WTC11 (cell line): Measurements from ENCODE around the gene ZNF491. TPM values are rescaled to one million over a fixed set of nuclear protein-coding genes. Genes with fewer than 3 reads are reported as not detected.
"Not testable (repeated sequence)": the region's sequence is repeated elsewhere in the genome, so short reads cannot be mapped to it uniquely, and the experiment has no call there.

ENCODE experiments used
- ATAC-seq: fragments of 200-7000 bp; cut with Tn5 transposase; 2 replicates; pipeline ENCODE4 v1.10.0; 2021; ENCODE audit warnings: mild to moderate bottlenecking, moderate library complexity
- CTCF ChIA-PET: fragments of 300-600 bp; sonication (Branson Sonifier 250); formaldehyde crosslinking; loops from one replicate; lab custom pipeline; 2021; ENCODE audit warnings: antibody characterized with exemption; lab: Charles Lee
- POLR2A ChIA-PET: fragments of 350-600 bp; sonication (Branson Sonifier 250); formaldehyde crosslinking; loops from one replicate; lab custom pipeline; 2021; ENCODE audit warnings: antibody characterized with exemption; lab: Charles Lee
- DNase-seq: peaks from one replicate; pipeline ENCODE4 v3.0.0; 2021; ENCODE audit warnings: low spot score
- H3K27ac Mint-ChIP-seq: 2 replicates; pipeline ENCODE4 v1.8.0; 2021; ENCODE audit warnings: mixed read lengths
- H3K27me3 Mint-ChIP-seq: 2 replicates; pipeline ENCODE4 v1.8.0; 2021; ENCODE audit warnings: low read depth, mild to moderate bottlenecking, moderate library complexity, mixed read lengths
- H3K36me3 Mint-ChIP-seq: 2 replicates; pipeline ENCODE4 v1.8.0; 2021; ENCODE audit warnings: mixed read lengths
- H3K4me1 Mint-ChIP-seq: 2 replicates; pipeline ENCODE4 v1.8.0; 2022; ENCODE audit warnings: mixed read lengths
- H3K4me3 Mint-ChIP-seq: 2 replicates; pipeline ENCODE4 v1.8.0; 2021; ENCODE audit warnings: mild to moderate bottlenecking, moderate library complexity, mixed read lengths
- H3K9me3 Mint-ChIP-seq: 2 replicates; pipeline ENCODE4 v1.8.0; 2021; ENCODE audit warnings: mixed read lengths
- CBFB ChIP-seq: sonication (generic); formaldehyde crosslinking; IDR thresholded peaks from 2 replicates; pipeline ENCODE4 v1.8.1; 2022; ENCODE audit warnings: mild to moderate bottlenecking, low read depth, missing genetic modification reagents
- E2F5 ChIP-seq: sonication (generic); formaldehyde crosslinking; IDR thresholded peaks from 2 replicates; pipeline ENCODE4 v1.8.1; 2022; ENCODE audit warnings: mild to moderate bottlenecking, moderate library complexity, missing genetic modification reagents
- ELF4 ChIP-seq: sonication (generic); formaldehyde crosslinking; IDR thresholded peaks from 2 replicates; pipeline ENCODE4 v1.8.1; 2022; ENCODE audit warnings: low read depth, mild to moderate bottlenecking, moderate library complexity, missing genetic modification reagents
- EMX1 ChIP-seq: fragments of 250-450 bp; sonication (Bioruptor Pico); IDR thresholded peaks from 2 replicates; pipeline ENCODE4 v1.8.0; 2021; ENCODE audit warnings: mild to moderate bottlenecking
- GRHL2 ChIP-seq: fragments of 250-450 bp; sonication (Bioruptor Pico); IDR thresholded peaks from 2 replicates; pipeline ENCODE4 v1.8.0; 2022; ENCODE audit warnings: mild to moderate bottlenecking, moderate library complexity; ENCODE audit not compliant: insufficient replicate concordance, severe bottlenecking
- GTF2I ChIP-seq: fragments of 250-450 bp; sonication (Bioruptor Pico); conservative IDR thresholded peaks from 2 replicates; pipeline ENCODE4 v1.4.0; 2021; ENCODE audit warnings: mild to moderate bottlenecking
- IRF2 ChIP-seq: sonication (generic); formaldehyde crosslinking; IDR thresholded peaks from 2 replicates; pipeline ENCODE4 v1.8.0; 2022; ENCODE audit warnings: low read depth, missing genetic modification reagents, borderline replicate concordance
- JUN ChIP-seq: sonication (generic); formaldehyde crosslinking; IDR thresholded peaks from 2 replicates; pipeline ENCODE4 v1.8.0; 2023; ENCODE audit warnings: mild to moderate bottlenecking, missing genetic modification reagents
- MXD4 ChIP-seq: fragments of 250-450 bp; sonication (Bioruptor Pico); IDR thresholded peaks from 2 replicates; pipeline ENCODE4 v1.8.0; 2021; ENCODE audit warnings: mild to moderate bottlenecking, moderate library complexity, borderline replicate concordance
- NFE2L1 ChIP-seq: sonication (generic); formaldehyde crosslinking; IDR thresholded peaks from 2 replicates; pipeline ENCODE4 v1.8.1; 2023; ENCODE audit warnings: missing genetic modification reagents
- NFYB ChIP-seq: sonication (generic); formaldehyde crosslinking; conservative IDR thresholded peaks from 2 replicates; pipeline ENCODE4 v1.8.0; 2022; ENCODE audit warnings: low read depth, missing genetic modification reagents
- PRRX2 ChIP-seq: fragments of 250-450 bp; sonication (Bioruptor Pico); IDR thresholded peaks from 2 replicates; pipeline ENCODE4 v1.8.0; 2021; ENCODE audit warnings: mild to moderate bottlenecking
- RELA ChIP-seq: sonication (generic); formaldehyde crosslinking; IDR thresholded peaks from 2 replicates; pipeline ENCODE4 v1.8.1; 2022; ENCODE audit warnings: missing genetic modification reagents, mild to moderate bottlenecking, borderline replicate concordance
- RORB ChIP-seq: fragments of 250-450 bp; sonication (Bioruptor Pico); IDR thresholded peaks from 2 replicates; pipeline ENCODE4 v1.9.0; 2021; ENCODE audit warnings: mild to moderate bottlenecking
- SMAD3 ChIP-seq: sonication (generic); formaldehyde crosslinking; IDR thresholded peaks from 2 replicates; pipeline ENCODE4 v1.8.0; 2022; ENCODE audit warnings: missing genetic modification reagents, mild to moderate bottlenecking, borderline replicate concordance
- SMAD4 ChIP-seq: sonication (generic); formaldehyde crosslinking; IDR thresholded peaks from 2 replicates; pipeline ENCODE4 v1.8.0; 2022; ENCODE audit warnings: mild to moderate bottlenecking, missing genetic modification reagents
- SOX15 ChIP-seq: fragments of 250-450 bp; sonication (Bioruptor Pico); IDR thresholded peaks from 2 replicates; pipeline ENCODE4 v1.9.0; 2021; ENCODE audit warnings: mild to moderate bottlenecking
- USF2 ChIP-seq: sonication (generic); formaldehyde crosslinking; IDR thresholded peaks from 2 replicates; pipeline ENCODE4 v1.8.1; 2023; ENCODE audit warnings: mild to moderate bottlenecking, missing genetic modification reagents, moderate library complexity
- ZNF281 ChIP-seq: sonication (generic); formaldehyde crosslinking; IDR thresholded peaks from 2 replicates; pipeline ENCODE4 v1.8.0; 2023; ENCODE audit warnings: mild to moderate bottlenecking, missing genetic modification reagents
- ZSCAN18 ChIP-seq: fragments of 250-450 bp; sonication (Bioruptor Pico); IDR thresholded peaks from 2 replicates; pipeline ENCODE4 v2.1.2; 2022; ENCODE audit warnings: mild to moderate bottlenecking, moderate library complexity
- total RNA-seq: library from RNA; stranded (reverse); gene quantifications from 3 replicates; pipeline ENCODE4 v1.2.3, GENCODE V29; 2021
- TF ChIP-seq, protein P1 (sequence below): sonication (generic); formaldehyde crosslinking; IDR thresholded peaks from 2 replicates; pipeline ENCODE4 v1.8.0; 2022; ENCODE audit warnings: mild to moderate bottlenecking, missing genetic modification reagents
- TF ChIP-seq, protein P2 (sequence below): sonication (generic); formaldehyde crosslinking; IDR thresholded peaks from 2 replicates; pipeline ENCODE4 v1.8.1; 2022; ENCODE audit warnings: low read depth, missing genetic modification reagents, borderline replicate concordance
- TF ChIP-seq, protein P3 (sequence below): sonication (generic); formaldehyde crosslinking; IDR thresholded peaks from 2 replicates; pipeline ENCODE4 v1.8.1; 2023; ENCODE audit warnings: mild to moderate bottlenecking, missing genetic modification reagents, moderate library complexity

The ZNF491 gene
- total RNA-seq, 1 experiment from 2014 or later: 2.1 TPM

DNA sequence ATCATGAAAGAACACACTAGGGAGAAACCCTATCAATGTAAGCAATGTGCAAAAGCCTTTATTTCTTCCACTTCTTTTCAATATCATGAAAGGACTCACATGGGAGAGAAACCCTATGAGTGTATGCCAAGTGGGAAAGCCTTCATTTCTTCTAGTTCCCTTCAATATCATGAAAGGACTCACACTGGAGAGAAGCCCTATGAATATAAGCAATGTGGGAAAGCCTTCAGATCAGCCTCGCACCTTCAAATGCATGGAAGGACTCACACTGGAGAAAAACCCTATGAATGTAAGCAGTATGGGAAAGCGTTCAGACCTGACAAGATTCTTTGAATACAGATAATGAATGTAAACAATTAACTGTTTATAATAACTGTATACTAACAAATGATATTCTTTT lies 35.2 kb downstream of the ZNF491 start:
- POLR2A ChIA-PET: no interaction called here
- H3K27ac Mint-ChIP-seq: no peak overlapping the region

DNA sequence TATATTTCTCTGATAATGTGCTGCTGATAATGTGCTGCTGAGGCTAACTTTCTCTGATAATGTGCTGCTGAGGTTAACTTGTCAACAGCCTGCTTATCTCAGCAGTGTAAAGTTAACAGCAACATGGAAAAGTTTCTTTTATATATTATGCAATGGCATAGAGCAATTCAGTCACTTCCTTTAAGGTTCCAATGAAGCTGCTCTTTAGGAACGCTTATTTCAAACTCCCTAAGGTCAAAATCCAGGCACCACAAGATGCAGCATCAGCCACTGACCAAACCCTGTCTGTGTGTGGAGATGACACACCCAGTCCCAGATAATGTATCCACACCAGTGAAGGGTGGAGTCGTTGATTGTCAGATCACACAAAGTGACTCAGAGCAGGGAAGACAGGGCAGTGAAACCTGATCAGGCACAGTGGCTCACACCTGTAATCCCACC lies 37.3 kb downstream of the ZNF491 start:
- CTCF ChIA-PET: not testable (repeated sequence)
- H3K9me3 Mint-ChIP-seq: peaks cover 71% of the 10 kb centered on the region

More for the DNA sequence above, 35.2 kb downstream of the ZNF491 start:
- Mint-ChIP-seq H3K4me3 (no peak overlapping the region), H3K9me3 (peaks cover 80% of the 10 kb centered on the region), H3K36me3 (peaks cover 81% of the 10 kb centered on the region), H3K4me1 (peaks cover 4% of the 10 kb centered on the region; the same call in 1 of the 2 replicates), H3K27me3 (no peaks in the 10 kb centered on the region; the same call in 1 of the 2 replicates)
- ATAC-seq (no peak), DNase-seq (no peak)
- CTCF ChIA-PET: no interaction called here
- TF ChIP-seq RELA (CRISPR knock-in tag) (no peak), JUN (CRISPR knock-in tag) (no peak), SMAD4 (CRISPR knock-in tag) (no peak), NFE2L1 (no peak), NFYB (no peak), GRHL2 (CRISPR knock-in tag) (no peak), IRF2 (no peak), ELF4 (CRISPR knock-in tag) (no peak), MXD4 (CRISPR knock-in tag) (no peak), SMAD3 (no peak), USF2 (CRISPR knock-in tag) (no peak)

GRCh38 chr19:11843722-11844121 lies 45.4 kb downstream of the ZNF491 start:
- H3K27ac Mint-ChIP-seq: no peak overlapping the region
- peaks cover 9% of the 10 kb centered on the region for H3K27me3 Mint-ChIP-seq
- no peak overlapping the region for H3K4me3 Mint-ChIP-seq
- CTCF ChIA-PET: interaction anchor here (0.9 to 1.5 kb wide), 2 partner anchors 36 to 46 kb away, joined by 3 read pairs; partner anchors contain the start of gene ZNF491
- POLR2A ChIA-PET: no interaction called here
- H3K4me1 Mint-ChIP-seq: peaks cover 16% of the 10 kb centered on the region
- H3K36me3 Mint-ChIP-seq: no peaks in the 10 kb centered on the region; the same call in 1 of the 2 replicates
- H3K9me3 Mint-ChIP-seq: peaks cover 4% of the 10 kb centered on the region; the same call in 1 of the 2 replicates
- DNase-seq (no peak), ATAC-seq (no peak)
- TF ChIP-seq, protein P1, sequence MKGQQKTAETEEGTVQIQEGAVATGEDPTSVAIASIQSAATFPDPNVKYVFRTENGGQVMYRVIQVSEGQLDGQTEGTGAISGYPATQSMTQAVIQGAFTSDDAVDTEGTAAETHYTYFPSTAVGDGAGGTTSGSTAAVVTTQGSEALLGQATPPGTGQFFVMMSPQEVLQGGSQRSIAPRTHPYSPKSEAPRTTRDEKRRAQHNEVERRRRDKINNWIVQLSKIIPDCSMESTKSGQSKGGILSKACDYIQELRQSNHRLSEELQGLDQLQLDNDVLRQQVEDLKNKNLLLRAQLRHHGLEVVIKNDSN (CRISPR knock-in tag): no peak
- no peak for TF ChIP-seq CBFB
- no peak for TF ChIP-seq RORB (CRISPR knock-in tag)
- no peak for TF ChIP-seq JUN (CRISPR knock-in tag)
- TF ChIP-seq, protein P2, sequence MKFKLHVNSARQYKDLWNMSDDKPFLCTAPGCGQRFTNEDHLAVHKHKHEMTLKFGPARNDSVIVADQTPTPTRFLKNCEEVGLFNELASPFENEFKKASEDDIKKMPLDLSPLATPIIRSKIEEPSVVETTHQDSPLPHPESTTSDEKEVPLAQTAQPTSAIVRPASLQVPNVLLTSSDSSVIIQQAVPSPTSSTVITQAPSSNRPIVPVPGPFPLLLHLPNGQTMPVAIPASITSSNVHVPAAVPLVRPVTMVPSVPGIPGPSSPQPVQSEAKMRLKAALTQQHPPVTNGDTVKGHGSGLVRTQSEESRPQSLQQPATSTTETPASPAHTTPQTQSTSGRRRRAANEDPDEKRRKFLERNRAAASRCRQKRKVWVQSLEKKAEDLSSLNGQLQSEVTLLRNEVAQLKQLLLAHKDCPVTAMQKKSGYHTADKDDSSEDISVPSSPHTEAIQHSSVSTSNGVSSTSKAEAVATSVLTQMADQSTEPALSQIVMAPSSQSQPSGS (CRISPR knock-in tag): no peak
- TF ChIP-seq ZSCAN18: no peak
- TF ChIP-seq, protein P3, sequence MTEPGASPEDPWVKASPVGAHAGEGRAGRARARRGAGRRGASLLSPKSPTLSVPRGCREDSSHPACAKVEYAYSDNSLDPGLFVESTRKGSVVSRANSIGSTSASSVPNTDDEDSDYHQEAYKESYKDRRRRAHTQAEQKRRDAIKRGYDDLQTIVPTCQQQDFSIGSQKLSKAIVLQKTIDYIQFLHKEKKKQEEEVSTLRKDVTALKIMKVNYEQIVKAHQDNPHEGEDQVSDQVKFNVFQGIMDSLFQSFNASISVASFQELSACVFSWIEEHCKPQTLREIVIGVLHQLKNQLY (CRISPR knock-in tag): no peak
- TF ChIP-seq SOX15: no peak
- no peak for TF ChIP-seq EMX1 (CRISPR knock-in tag)
- TF ChIP-seq E2F5 (CRISPR knock-in tag): no peak
- no peak for TF ChIP-seq ZNF281
- no peak for TF ChIP-seq PRRX2
- no peak for TF ChIP-seq GTF2I (CRISPR knock-in tag)
- no peak for TF ChIP-seq NFE2L1

More for the DNA sequence above, 37.3 kb downstream of the ZNF491 start:
- H3K27me3 Mint-ChIP-seq, ATAC-seq, DNase-seq, H3K27ac Mint-ChIP-seq, POLR2A ChIA-PET, H3K4me3 Mint-ChIP-seq, H3K4me1 Mint-ChIP-seq: not testable (repeated sequence)
- peaks cover 64% of the 10 kb centered on the region for H3K36me3 Mint-ChIP-seq
